Uterus (tissue), 4 donors: Measurements from ENCODE around the gene TNNI3. TPM values are rescaled to one million over a fixed set of nuclear protein-coding genes. Genes with fewer than 3 reads are reported as not detected.

Experiments used
- DNase-seq, 2 donors: peaks; one replicate each; pipeline ENCODE4 v3.0.0-alpha.2; 2019 to 2020
- H3K27ac ChIP-seq, 2 donors: fragments of 200-600 bp; sonication (generic); 1 replicate in 1 of 2; 2 replicates in 1 of 2; pipeline ENCODE4 v1.5.1; 2016 to 2018
- H3K27me3 ChIP-seq, 2 donors: fragments of 200-600 bp; sonication (generic); one replicate each; pipeline ENCODE4 v1.5.1; 2018 to 2019; ENCODE audit warnings: control low read depth in 1 of 2
- H3K36me3 ChIP-seq, 2 donors: fragments of 200-600 bp; sonication (generic); one replicate each; pipeline ENCODE4 v1.5.1; 2019; ENCODE audit warnings: control low read depth in 1 of 2
- H3K4me1 ChIP-seq, 2 donors: fragments of 200-600 bp; sonication (generic); one replicate each; pipeline ENCODE4 v1.5.1; 2018 to 2019; ENCODE audit warnings: control low read depth in 1 of 2
- H3K4me3 ChIP-seq, 2 donors: fragments of 200-600 bp; sonication (generic); 1 replicate in 1 of 2; 2 replicates in 1 of 2; pipeline ENCODE4 v1.5.1; 2018 to 2019; ENCODE audit warnings: mild to moderate bottlenecking in 1 of 2
- H3K9me3 ChIP-seq, 2 donors: fragments of 200-600 bp; sonication (generic); one replicate each; pipeline ENCODE4 v1.5.1; 2019; ENCODE audit warnings: control low read depth in 1 of 2
- POLR2A ChIP-seq, 2 donors: fragments of 450-650 bp; IDR thresholded peaks; one replicate each; pipeline ENCODE4 v1.6.1; 2016; ENCODE audit warnings: antibody characterized with exemption in 2 of 2, mild to moderate bottlenecking in 1 of 2, moderate library complexity in 1 of 2
- intact Hi-C: fragments of 100-400 bp; cut with DNase I; formaldehyde crosslinking; loops from one replicate; pipeline ENCODE4 v1.15.1; 2023; ENCODE audit warnings: low total_unique reads
- total RNA-seq, 4 donors: library from RNA; depleted of rRNA in 3 of 4; stranded (reverse); fragments of >200 nt in 3 of 4; gene quantifications; one replicate each; pipeline versions ENCODE4 v1.1.0 to v1.2.4, GENCODE V29; 2014 to 2023
- TF ChIP-seq, protein P1 (sequence below), 4 experiments: fragments of 200-600 bp in 2 of 4; fragments of 450-650 bp in 2 of 4; sonication (generic) in 2 of 4; IDR thresholded peaks; one replicate each; pipeline ENCODE4 v1.5.1; 2016 to 2019; ENCODE audit warnings: antibody characterized with exemption in 4 of 4, mild to moderate bottlenecking in 2 of 4, moderate library complexity in 1 of 4
- donor health status: DM: yes; HTN: yes; CAD: no.

Gene TNNI3
- total RNA-seq, 4 donors from 2014 or later = 0.55 to 3.3 TPM; not detected in 2

DNA sequence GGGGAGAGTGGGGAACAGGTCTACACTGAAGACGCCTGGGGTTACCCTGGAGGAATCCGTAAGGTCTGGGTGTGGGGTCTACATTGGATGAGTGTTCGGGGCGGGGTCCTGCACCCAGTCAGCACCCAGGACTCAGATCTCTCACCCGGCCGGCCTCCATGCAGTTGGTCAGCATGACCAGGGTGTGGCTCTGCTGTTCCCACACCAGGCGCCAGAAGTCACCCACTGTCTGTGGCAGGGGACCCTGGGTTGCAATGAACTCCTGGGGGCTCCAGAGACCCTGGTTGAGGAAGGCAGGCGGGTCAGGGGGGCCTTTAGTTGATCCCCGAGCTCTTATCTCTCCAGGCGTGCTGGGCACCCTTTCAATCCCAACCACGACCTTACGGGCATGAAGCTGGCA lies 28.5 kb upstream of the TNNI3 start:
- Histone ChIP-seq H3K27ac (no peak overlapping the region), H3K4me3 (no peak overlapping the region), H3K27me3 (no peaks in the 10 kb centered on the region), H3K4me1 (no peaks in the 10 kb centered on the region), H3K9me3 (no peaks in the 10 kb centered on the region), H3K36me3 (no peaks in the 10 kb centered on the region)
- intact Hi-C loops = no loop called here
- no peak for TF ChIP-seq POLR2A (IDR thresholded peaks at IDR 0.05)
- TF ChIP-seq, protein P1, sequence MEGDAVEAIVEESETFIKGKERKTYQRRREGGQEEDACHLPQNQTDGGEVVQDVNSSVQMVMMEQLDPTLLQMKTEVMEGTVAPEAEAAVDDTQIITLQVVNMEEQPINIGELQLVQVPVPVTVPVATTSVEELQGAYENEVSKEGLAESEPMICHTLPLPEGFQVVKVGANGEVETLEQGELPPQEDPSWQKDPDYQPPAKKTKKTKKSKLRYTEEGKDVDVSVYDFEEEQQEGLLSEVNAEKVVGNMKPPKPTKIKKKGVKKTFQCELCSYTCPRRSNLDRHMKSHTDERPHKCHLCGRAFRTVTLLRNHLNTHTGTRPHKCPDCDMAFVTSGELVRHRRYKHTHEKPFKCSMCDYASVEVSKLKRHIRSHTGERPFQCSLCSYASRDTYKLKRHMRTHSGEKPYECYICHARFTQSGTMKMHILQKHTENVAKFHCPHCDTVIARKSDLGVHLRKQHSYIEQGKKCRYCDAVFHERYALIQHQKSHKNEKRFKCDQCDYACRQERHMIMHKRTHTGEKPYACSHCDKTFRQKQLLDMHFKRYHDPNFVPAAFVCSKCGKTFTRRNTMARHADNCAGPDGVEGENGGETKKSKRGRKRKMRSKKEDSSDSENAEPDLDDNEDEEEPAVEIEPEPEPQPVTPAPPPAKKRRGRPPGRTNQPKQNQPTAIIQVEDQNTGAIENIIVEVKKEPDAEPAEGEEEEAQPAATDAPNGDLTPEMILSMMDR (IDR thresholded peaks at IDR 0.05) = no peak
- no peak for DNase-seq

DNA sequence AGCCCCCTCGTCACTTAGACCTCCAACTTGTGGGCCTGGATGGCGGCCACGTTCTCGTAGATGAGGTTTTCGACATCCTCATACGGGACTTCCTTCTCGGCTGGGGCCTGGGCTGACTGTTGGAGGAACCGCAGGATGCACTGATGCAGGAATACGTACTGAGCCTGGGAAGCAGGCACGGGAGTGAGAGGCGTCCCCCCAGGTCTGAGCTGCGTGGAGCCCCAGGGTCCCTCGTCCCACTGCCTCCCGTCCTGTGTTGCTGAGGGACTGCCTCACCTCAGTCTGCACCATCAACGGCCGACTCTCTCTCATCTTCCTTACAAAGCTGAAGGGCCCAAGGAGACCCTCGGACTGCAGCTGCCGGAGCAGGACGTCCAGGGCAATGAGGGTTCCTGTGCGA lies 24.2 kb upstream of the TNNI3 start:
- Histone ChIP-seq H3K27me3 (peaks cover 21 to 29% of the 10 kb centered on the region in 2 donors), H3K4me3 (no peak overlapping the region), H3K4me1 (peaks cover 0 to 5% of the 10 kb centered on the region in 2 donors), H3K36me3 (no peaks in the 10 kb centered on the region), H3K27ac (no peak overlapping the region), H3K9me3 (no peaks in the 10 kb centered on the region)
- intact Hi-C loops = no loop called here
- no peak for DNase-seq
- TF ChIP-seq, protein P1 (IDR thresholded peaks at IDR 0.05) = no peak
- TF ChIP-seq POLR2A (IDR thresholded peaks at IDR 0.05) = no peak

DNA sequence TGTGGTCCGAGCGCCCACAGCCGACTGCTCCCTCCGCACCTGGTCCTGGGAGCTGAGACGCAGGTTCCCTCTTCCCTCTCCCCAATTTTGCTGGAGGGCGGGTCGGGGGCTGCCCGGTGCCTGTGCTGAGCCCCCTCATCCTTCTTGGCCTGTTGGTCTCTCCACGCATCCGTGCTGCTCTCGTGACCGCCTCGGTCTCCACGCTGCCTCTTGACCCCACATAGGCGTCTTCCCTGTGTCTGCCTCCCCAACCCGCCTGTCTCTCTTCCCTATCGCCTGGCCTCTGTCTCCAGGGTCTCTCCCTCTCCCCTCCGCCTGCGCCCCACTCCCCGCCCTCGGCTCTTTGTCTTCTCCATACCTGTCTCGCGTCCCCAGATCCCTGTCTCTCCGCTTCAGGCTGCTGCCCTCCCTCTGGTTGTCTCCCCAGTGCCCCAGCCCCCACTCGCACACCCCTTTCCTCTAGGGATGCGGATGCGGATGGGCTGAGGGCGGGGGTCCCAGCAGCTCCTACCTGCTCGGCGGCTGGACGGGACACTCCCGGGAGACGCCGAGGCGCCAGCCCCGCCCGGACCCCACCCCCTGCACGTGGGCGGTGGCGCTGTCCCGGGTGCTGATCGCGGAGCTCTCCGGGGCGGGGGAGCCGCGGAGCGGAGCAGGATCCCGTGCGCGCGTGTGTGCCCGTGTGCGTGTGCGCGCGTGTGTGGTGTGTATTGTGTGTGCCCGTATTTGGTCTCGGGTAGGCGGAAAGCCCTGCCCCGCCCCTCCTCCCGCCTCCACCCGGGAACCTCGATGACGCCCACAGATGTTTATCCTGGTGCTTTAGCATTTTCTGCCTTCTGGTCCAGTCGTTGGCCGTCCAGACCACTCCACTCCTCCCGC lies 22.3 kb upstream of the TNNI3 start, which contains the start of gene SYT5:
SYT5 (minus strand) TSS at position 684 of the 879 bp plus-strand sequence. CDS start 1,248 bp downstream, outside the sequence.
- no peak within 1 kb of the TSS for H3K4me3 ChIP-seq
- H3K27ac ChIP-seq = no peak within 1 kb of the TSS
- intact Hi-C loops = no loop called here
- no peaks in the 10 kb centered on the region for H3K36me3 ChIP-seq
- TF ChIP-seq, protein P1 (IDR thresholded peaks at IDR 0.05) = no peak
- TF ChIP-seq POLR2A (IDR thresholded peaks at IDR 0.05) = no peak
- DNase-seq = no peak
- no peaks in the 10 kb centered on the region for H3K9me3 ChIP-seq
- peaks cover 30 to 48% of the 10 kb centered on the region in 2 donors for H3K27me3 ChIP-seq
- peaks cover 0 to 5% of the 10 kb centered on the region in 2 donors for H3K4me1 ChIP-seq

DNA sequence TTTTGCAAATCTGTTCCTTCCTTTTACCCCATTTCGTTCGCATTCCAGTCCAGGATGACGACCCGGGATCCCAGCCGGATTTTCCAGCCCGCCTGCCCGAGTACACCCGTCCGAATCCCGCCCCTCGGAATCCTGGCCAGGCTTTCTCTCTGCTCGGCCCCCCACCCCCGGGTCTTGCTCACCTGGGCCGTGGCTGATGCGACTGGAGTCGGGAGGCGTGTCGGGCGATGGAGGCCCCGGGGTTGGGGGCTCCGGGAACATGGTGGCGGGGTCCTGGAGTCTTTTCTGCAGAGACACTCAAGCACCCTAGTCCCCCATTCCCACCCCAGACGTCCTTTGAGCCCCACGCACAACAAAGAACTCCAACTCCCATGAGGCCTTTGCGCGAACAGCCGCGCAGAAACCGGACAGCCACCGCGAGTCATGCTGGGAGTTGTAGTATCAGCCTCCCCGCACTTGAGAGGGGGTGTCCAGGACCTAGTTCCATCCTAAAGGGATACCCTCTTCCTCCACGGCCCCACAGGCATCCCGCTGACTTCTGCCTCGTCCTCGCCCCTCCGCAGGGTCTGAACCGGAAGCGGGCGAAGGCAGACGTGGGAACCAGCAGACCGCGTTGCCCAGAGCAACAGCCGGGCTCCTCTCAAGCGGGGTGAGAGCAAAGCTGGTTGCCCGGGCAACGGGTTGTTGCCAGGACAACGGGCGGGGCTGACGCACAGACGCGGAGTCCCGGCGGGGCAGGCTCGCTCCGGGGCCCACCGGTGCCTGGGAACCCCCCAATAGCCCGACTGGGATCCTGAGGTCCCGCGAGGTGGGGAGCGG lies 21.5 kb upstream of the TNNI3 start:
- H3K27me3 ChIP-seq = peaks cover 35 to 56% of the 10 kb centered on the region in 2 donors

More for the DNA sequence above, 21.5 kb upstream of the TNNI3 start:
- Histone ChIP-seq H3K4me1 (peaks cover 0 to 5% of the 10 kb centered on the region in 2 donors), H3K9me3 (no peaks in the 10 kb centered on the region), H3K4me3 (no peak overlapping the region), H3K36me3 (no peaks in the 10 kb centered on the region), H3K27ac (no peak overlapping the region)
- TF ChIP-seq, protein P1 (IDR thresholded peaks at IDR 0.05) = no peak
- no peak for TF ChIP-seq POLR2A (IDR thresholded peaks at IDR 0.05)
- DNase-seq = peak; percentile 34 to 52
- intact Hi-C loops = no loop called here
